Mucosa of descending colon (tissue), 3 donors: ENCODE results near the gene HIGD1C. TPM values are rescaled to one million over a fixed set of nuclear protein-coding genes. Genes with fewer than 3 reads are reported as not detected.

Source experiments
- ATAC-seq: fragments of 200-7000 bp; cut with Tn5 transposase; one replicate; pipeline ENCODE4 v1.9.1; 2020; ENCODE audit warnings: mild to moderate bottlenecking, moderate library complexity
- DNase-seq, 3 donors: peaks; one replicate each; pipeline ENCODE4 v3.0.0-alpha.2; 2020
- H3K36me3 ChIP-seq: fragments of 200-600 bp; one replicate; pipeline ENCODE4 v1.8.0; 2021; ENCODE audit warnings: low read depth, mild to moderate bottlenecking
- H3K4me1 ChIP-seq: fragments of 200-600 bp; one replicate; pipeline ENCODE4 v1.8.0; 2021; ENCODE audit warnings: low read depth, mild to moderate bottlenecking
- H3K4me3 ChIP-seq: fragments of 200-600 bp; one replicate; pipeline ENCODE4 v1.8.0; 2021; ENCODE audit warnings: mild to moderate bottlenecking
- H3K9me3 ChIP-seq: fragments of 200-600 bp; one replicate; pipeline ENCODE4 v1.8.0; 2021; ENCODE audit warnings: mild to moderate bottlenecking
- CTCF ChIP-seq: fragments of 200-600 bp; IDR thresholded peaks from one replicate; pipeline ENCODE4 v1.8.0; 2022; ENCODE audit warnings: antibody characterized with exemption, mild to moderate bottlenecking
- intact Hi-C, 2 donors: fragments of 100-400 bp; cut with DNase I in 1 of 2; cut with micrococcal nuclease in 1 of 2; formaldehyde crosslinking; loops; one replicate each; pipeline versions ENCODE4 v1.11.0 to v1.11.1; 2022; cut with DNase I, micrococcal nuclease
- total RNA-seq, 3 donors: library from RNA; stranded (reverse); fragmentation: NEBNext Ultra II Directional in 2 of 3; extraction: Animal tissue kit (Norgen Biotek cat#: 25700) in 2 of 3; gene quantifications; one replicate each; pipeline versions ENCODE4 v1.2.1 to v1.2.4, GENCODE V29; 2021 to 2023
- donor health status: DM: no; HTN: no; CAD: no; lungs with moderate emphysema.
- donor health status: DM: no; HTN: no; CAD: no.
- donor health status: DM: no; HTN: yes; CAD: no.

HIGD1C gene
- total RNA-seq, 3 donors from 2014 or later, result not detected

- DNase-seq, result no peak
- peaks cover 7% of the 10 kb centered on the region for H3K4me1 ChIP-seq
- ATAC-seq, result no peak
Measured at GRCh38 chr12:51017452-51017851, 65.1 kb downstream of the HIGD1C start.

GRCh38 chr12:51018956-51019355, 66.6 kb downstream of the HIGD1C start:
- no peaks in the 10 kb centered on the region for H3K9me3 ChIP-seq
- no peaks in the 10 kb centered on the region for H3K36me3 ChIP-seq
- peaks cover 7% of the 10 kb centered on the region for H3K4me1 ChIP-seq
- no peak overlapping the region for H3K4me3 ChIP-seq
- no peak for TF ChIP-seq CTCF
- DNase-seq (no peak), ATAC-seq (no peak)
- intact Hi-C loops, result no loop called here

More at GRCh38 chr12:51017452-51017851, 65.1 kb downstream of the HIGD1C start:
- Histone ChIP-seq H3K36me3 (no peaks in the 10 kb centered on the region), H3K9me3 (no peaks in the 10 kb centered on the region), H3K4me3 (no peak overlapping the region)
- intact Hi-C loops, result no loop called here
- TF ChIP-seq CTCF, result no peak

- Histone ChIP-seq H3K4me1 (peaks cover 7% of the 10 kb centered on the region), H3K9me3 (no peaks in the 10 kb centered on the region), H3K36me3 (no peaks in the 10 kb centered on the region), H3K4me3 (no peak overlapping the region)
- no peak for ATAC-seq
- no peak for TF ChIP-seq CTCF
- intact Hi-C loops, result no loop called here
- DNase-seq, result no peak
Measured at GRCh38 chr12:51019927-51020326, 67.6 kb downstream of the HIGD1C start.

Other genes starting within 250 kb of the HIGD1C start
- 10 to 100 TPM; 39.1 to 43.0 (median 41.7) TPM for gene ATF1, start 188.4 kb upstream of the HIGD1C start, total RNA-seq
- not detected for gene TMPRSS12, start 109.6 kb upstream of the HIGD1C start, total RNA-seq
- gene SLC11A2, start 73.8 kb downstream of the HIGD1C start, total RNA-seq, result 10 to 100 TPM; 32.3 to 48.9 (median 43.0) TPM
- 10 to 100 TPM; 67.4 to 74.2 (median 72.7) TPM for gene LETMD1, start 95.8 kb downstream of the HIGD1C start, total RNA-seq
- 10 to 100 TPM; 16.8 to 29.5 (median 16.9) TPM for gene CSRNP2, start 131.1 kb downstream of the HIGD1C start, total RNA-seq
- gene TFCP2, start 220.6 kb downstream of the HIGD1C start, total RNA-seq, result 10 to 100 TPM; 28.3 to 31.4 (median 28.4) TPM